Bone marrow (tissue), 2 donors: ENCODE results near the gene MLN.
"Not testable (repeated sequence)": the region's sequence is repeated elsewhere in the genome, so short reads cannot be mapped to it uniquely, and the experiment has no call there.

Source experiments
- DNase-seq, 2 donors: peaks; one replicate each; lab custom pipeline; 2025; lab: John Stamatoyannopoulos, UW

The MLN gene

GRCh38 chr6:33834401-33835392 is 30.9 kb upstream of the MLN start:
- no peak for DNase-seq

DNA sequence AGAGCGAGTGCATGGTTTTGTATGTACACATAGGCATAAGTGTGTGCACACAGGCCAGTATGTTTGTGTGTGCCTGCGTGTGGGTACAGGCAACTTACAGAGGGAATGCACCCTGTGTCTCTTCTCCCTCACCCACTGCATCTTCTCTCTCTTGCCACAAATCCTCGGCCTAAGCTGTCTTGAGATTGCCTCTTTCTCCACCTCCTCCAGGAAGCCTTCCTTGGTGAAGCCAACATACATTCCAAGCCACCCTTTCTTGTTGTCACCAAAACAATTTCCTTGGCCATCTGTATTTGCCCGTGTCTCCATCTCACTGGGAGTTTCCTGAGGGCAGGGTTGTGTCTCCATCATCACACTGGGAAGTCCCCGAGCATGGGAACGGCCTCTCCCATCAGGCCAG is 29.8 kb upstream of the MLN start:
- no peak for DNase-seq

DNA sequence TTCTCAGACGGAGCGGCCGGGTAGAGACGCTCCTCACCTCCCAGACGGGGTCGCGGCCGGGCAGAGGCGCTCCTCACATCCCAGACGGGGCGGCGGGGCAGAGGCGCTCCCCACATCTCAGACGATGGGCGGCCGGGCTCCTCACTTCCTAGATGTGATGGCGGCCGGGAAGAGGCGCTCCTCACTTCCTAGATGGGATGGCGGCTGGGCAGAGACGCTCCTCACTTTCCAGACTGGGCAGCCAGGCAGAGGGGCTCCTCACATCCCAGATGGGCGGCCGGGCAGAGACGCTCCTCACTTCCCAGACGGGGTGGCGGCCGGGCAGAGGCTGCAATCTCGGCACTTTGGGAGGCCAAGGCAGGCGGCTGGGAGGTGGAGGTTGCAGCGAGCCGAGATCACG is 29.0 kb upstream of the MLN start:
- DNase-seq = not testable (repeated sequence)

GRCh38 chr6:33831725-33832124 is 27.9 kb upstream of the MLN start:
- not testable (repeated sequence) for DNase-seq

DNA sequence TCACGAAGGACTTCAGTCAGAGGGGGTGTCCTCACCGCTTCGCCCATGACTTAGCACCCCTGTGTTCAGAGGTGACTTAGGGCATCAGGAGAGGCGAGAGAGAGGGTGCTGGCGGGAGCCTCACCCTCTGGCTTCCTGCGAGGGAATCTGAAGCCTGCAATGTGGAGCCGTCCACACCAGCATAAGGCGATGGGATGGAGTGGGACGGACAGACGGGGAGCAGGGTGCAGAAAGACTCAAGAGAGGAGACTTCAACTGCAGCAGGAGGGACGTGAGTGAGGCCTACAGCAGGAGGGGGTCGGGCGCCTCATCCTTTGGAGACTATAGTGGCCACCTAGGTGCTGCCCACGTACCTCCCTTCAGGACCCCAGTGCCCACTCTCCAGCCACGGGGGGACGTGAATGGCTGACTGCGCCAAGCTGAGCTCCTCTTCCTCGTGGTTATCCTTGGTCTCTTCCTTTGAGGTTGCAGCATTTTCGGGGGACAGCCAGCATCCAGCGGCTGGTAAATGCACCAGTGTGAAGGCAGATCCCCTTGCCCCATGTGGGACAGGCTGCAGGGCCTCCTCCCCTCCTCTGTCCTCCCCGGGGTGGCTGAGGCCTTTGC is 26.9 kb upstream of the MLN start:
- DNase-seq = no peak

DNA sequence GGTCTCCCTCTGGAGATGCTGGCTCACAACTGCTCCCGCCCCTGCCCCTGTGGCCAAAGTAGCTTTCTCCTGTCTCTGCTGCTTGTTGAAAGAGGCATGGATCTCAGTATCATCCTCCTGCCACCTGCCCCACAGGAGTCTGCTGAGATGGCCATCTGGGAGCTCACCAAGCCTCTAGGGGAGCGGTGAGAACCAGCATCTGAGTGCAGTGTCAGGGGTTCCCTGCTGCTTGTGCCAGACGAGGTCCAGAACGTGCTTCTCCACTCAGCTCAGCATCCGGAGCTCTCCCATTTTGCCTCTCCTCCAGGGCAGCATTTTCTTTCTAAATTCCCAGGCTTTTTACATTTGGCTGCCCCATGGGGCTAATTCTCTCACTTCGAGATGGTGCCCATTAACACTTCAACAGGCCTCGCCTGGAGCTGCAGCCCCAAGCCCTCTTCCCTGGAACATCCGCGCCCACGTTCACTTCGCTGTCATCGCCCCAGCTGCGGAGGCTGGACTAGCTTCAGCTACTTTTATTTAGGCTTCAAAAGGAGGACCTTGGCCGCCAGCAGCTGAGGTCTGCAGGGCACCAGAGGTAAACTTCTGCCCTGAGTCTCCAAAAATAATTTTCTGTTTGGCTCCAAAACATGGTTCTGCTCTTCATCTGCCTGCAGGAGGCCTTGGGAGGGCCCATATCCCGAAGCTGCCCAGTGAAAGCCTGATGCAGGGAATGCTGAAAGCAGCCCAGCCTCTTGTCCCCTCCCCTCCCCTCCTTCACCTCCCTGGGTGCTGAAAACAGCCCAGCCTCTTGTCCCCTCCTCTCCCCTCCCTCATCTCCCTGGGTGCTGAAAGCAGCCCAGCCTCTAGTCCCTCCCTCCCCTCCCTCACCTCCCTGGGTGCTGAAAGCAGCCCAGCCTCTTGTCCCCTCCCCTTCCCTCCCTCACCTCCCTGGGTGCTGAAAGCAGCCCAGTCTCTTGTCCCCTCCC is 25.2 kb upstream of the MLN start:
- no peak for DNase-seq

DNA sequence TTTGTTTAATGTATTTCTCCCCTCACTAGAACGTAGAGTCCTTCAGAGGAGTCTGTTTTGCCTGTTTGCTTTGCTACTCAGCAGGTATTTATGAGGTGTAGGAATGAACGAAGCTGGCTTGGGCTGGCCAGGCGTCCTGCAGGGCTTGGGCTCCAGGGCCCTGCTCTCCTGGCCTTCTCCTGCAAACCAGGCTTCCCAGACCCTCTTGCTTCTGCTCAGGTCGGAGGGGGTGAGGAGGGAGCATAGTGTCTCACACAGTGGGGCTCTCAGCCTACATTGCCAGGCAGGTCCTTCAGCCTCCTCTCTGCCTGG is 24.6 kb upstream of the MLN start:
- DNase-seq = no peak

GRCh38 chr6:33827546-33828451 is 24.0 kb upstream of the MLN start:
- DNase-seq = no peak

DNA sequence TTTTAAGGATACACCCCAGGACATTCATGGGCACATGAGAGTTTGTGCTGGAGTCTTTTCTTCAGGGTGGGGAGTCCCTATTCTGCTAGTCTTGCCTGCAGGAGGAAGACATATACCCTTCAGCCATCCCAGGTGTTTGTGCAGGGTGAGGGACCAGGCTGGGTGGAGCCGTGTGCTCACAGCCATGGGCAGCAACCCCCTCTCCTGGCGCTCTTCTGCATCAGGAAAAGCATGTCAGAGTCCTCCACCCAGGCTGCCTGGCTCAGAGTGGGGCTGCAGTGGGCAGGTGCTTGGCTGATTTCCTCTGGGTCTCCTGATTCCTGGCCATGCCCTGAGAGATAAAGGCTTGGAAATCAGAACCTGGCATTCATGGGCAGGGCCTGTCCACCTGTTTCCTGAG is 22.7 kb upstream of the MLN start:
- no peak for DNase-seq

GRCh38 chr6:33824461-33825154 is 20.8 kb upstream of the MLN start:
- no peak for DNase-seq

DNA sequence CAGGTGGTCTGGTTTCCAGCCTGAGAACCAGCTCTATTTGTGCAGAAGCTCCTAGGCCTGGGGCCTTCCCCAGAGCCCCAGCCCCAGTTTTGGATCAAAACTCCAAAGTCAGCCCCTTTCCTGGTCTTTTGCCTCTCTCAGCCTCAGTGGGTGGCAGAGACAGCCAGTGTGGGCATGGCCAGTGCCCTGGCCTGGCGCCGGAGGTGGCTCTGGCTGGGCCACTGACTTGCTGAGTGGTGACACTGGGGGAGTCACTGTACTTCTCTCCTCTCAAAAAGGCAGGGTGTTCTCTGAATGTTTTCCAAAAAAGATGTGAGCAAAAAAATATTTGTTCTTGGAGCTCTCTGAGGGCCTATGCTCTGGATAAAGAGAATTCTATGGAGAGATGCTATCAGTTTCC is 20.0 kb upstream of the MLN start:
- no peak for DNase-seq

DNA sequence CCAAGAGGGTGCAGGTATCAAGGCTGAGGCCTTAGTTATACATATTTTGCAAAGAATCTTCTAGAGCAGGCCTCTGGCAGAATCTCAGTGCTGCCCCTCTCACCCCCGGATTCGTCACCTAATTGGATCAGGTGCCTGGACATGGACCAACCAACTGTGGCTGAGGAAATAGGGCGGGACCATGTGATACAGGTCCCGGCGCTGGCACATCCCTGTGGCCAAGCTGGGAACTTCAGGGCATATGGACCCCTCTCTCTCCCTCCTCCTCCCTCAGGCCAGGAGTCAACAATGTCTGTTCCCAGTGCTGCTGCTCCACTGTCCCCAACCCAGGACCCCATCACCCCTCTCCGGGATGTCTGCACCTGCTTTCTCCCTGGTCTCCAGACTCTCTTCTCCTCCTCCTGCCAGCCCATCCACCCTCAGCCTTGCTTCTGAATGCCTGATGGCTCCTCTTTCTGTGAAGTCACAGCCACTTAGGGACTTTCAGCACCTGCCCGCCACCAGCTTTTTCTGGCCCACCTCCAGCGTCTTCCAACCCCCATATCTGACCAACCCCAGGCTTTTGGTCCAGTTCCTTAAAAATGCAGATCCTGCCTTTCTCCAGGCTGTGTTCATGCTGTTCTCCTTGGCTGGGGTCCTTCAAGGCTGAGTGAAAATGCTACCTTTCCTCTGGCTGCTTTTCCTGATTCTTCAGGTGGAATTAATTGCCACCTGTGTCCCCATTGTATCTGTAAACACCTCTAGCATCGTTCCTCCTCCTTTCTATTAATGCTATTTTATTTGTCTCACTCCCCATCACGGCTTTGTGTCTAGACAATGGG is 19.0 kb upstream of the MLN start:
- DNase-seq = no peak

DNA sequence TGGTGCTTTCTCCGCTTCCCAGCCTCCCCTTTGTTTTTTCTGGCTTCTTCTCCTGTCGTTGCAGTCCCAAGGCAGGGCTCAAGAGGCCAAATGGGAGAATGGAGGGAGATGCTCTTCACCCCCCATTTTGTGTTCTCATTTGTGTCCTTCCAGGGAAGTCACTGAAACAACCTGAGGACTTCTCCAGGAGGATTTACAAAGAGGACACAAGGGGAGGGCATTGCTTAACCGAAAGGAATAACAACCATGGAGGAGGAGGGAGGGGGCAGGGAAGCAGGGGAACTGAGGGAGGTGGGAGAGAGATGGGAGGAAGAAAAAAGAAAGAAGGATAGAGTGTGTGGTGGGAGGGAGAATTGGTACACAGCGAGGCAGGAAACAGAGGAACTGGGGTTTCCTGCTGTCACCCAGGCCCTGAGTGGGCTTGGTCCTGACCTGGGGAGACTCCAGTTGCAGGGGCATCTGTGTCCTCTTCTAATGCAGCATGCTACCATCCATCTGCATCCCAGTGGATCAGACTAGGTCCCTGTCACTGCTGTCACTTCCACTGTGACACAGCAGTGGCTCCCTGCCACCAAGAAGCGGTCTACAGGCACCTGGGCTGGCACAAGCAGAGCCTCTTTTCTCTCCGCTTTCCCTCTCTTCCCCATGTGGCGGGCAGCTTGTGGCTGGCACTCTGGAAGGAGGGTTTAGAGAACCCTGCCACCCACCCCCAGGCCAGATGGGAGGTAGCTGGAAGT is 17.1 kb upstream of the MLN start:
- no peak for DNase-seq

GRCh38 chr6:33820243-33820642 is 16.4 kb upstream of the MLN start:
- no peak for DNase-seq

DNA sequence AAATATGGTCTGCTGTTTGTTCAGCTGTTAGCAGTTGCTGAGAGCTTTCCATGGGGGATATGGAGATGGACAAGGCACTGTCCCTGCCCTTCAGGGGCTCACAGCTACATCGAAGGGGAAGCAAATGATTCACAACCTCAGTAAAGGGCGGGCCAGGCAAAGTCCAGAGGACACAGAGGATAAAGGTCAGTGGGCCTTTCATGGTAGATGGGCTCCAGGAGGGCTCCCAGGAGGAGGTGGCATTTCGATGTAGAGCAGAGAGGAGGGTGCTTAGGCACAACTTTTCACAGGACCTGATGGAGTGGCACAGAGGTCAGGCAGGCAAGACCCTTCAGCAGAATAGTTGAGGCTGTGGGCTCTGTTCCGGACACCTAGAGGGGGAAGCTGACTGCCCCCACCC is 15.2 kb upstream of the MLN start:
- no peak for DNase-seq

- no peak for DNase-seq
Measured at GRCh38 chr6:33818293-33818692, 14.5 kb upstream of the MLN start.

DNA sequence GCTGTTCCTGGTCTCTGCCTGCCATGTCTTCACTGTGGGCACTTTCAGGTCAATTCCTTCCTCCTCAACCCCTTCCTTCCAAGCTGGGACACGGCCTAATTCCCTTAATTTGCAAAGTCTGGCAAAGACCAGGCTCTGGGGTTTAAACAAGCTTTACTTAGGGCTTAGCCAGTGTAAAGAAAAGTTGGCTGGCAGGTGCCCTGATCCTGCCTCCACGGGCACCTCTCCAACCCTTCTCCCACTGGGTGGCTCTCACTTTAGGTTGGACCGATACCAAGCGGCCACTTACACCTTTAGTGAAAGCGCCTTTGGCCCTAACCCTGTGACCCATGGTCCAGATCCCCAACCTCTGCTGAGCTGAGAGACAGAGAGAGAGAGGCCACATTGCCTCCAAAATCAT is 13.7 kb upstream of the MLN start:
- DNase-seq = no peak

- no peak for DNase-seq
Measured at GRCh38 chr6:33816911-33817310, 13.1 kb upstream of the MLN start.

- no peak for DNase-seq
Measured at GRCh38 chr6:33815854-33816253, 12.1 kb upstream of the MLN start.
